ENCODE measurements around the gene CPSF2. TPM values are rescaled to one million over a fixed set of nuclear protein-coding genes. Genes with fewer than 3 reads are reported as not detected.
"Not testable (repeated sequence)": the region's sequence is repeated elsewhere in the genome, so short reads cannot be mapped to it uniquely, and the experiment has no call there.

Gene CPSF2
- total RNA-seq, 1 donor from 2014 or later: 58.6 TPM

DNA sequence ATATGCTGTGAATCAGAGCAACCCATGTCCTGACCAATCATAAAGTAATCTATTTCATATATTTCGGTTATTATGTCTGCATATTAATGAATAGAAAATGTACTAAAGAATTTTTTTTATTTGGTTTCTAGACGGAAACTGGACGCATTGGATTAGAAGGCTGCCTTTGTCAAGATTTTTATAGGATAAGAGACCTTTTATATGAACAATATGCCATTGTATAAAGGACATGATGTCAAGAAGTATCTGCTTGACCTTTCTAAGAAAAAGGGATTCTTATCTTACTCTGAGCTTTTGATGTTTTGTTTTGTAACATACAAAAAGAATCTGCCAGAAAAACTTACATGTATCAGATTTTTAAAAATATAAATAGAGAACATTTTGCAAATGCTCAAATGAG is 39.8 kb downstream of the CPSF2 start:
- no peak for ATAC-seq
- no peak overlapping the region for H3K27ac ChIP-seq
- intact Hi-C loops (cut with DNase I): no loop called here

DNA sequence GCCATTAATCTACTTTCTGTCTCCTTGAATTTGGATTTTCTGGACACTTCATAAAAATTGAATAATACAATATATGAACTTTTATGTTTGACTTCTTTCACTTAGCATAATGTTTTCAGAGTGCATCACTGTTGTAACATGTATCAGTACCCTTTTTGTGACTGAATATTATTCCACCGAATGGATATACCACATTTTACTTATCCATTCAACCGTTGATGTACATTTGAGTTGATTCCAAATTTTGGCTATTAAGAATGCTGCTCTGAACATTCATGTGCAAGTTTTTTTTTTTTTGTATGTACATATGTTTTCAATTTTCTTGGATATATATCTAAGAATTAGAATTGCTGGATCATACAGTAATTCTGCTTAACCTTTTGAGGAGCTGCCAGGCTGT is 43.2 kb downstream of the CPSF2 start:
- ATAC-seq (no peak), DNase-seq (no peak)
- Histone ChIP-seq H3K9me3 (no peaks in the 10 kb centered on the region), H3K36me3 (peaks cover 42% of the 10 kb centered on the region), H3K4me1 (peaks cover 4% of the 10 kb centered on the region), H3K27ac (no peak overlapping the region), H3K27me3 (no peaks in the 10 kb centered on the region), H3K4me3 (no peak overlapping the region)
- intact Hi-C loops (cut with DNase I): no loop called here
- TF ChIP-seq, protein P1, sequence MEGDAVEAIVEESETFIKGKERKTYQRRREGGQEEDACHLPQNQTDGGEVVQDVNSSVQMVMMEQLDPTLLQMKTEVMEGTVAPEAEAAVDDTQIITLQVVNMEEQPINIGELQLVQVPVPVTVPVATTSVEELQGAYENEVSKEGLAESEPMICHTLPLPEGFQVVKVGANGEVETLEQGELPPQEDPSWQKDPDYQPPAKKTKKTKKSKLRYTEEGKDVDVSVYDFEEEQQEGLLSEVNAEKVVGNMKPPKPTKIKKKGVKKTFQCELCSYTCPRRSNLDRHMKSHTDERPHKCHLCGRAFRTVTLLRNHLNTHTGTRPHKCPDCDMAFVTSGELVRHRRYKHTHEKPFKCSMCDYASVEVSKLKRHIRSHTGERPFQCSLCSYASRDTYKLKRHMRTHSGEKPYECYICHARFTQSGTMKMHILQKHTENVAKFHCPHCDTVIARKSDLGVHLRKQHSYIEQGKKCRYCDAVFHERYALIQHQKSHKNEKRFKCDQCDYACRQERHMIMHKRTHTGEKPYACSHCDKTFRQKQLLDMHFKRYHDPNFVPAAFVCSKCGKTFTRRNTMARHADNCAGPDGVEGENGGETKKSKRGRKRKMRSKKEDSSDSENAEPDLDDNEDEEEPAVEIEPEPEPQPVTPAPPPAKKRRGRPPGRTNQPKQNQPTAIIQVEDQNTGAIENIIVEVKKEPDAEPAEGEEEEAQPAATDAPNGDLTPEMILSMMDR (IDR thresholded peaks at IDR 0.05): no peak

More for the DNA sequence above, 39.8 kb downstream of the CPSF2 start:
- Histone ChIP-seq H3K4me1 (peaks cover 4% of the 10 kb centered on the region), H3K36me3 (peaks cover 74% of the 10 kb centered on the region), H3K9me3 (no peaks in the 10 kb centered on the region), H3K4me3 (no peak overlapping the region), H3K27me3 (no peaks in the 10 kb centered on the region)
- TF ChIP-seq, protein P1 (IDR thresholded peaks at IDR 0.05): no peak
- DNase-seq: no peak

DNA sequence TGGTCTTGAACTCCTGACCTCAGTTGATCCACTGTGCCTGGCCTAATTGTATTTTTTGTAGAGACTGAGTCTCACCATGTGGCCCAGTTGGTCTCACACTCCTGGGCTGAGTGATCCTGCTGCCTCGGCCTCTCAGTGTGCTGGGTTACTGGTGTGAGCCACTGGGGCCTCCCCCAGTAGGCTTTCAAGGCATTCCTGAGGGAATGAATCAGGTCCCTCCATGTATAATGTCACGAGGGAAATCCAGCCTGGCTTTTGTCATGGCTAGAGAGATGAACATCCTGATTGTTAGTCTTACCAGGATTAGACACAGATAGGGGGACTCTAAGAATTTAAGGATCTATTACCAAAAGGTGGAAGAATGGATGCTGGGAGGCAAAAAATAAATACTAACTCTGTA is 51.9 kb downstream of the CPSF2 start:
- TF ChIP-seq, protein P1 (IDR thresholded peaks at IDR 0.05): no peak
- Histone ChIP-seq H3K27ac (no peak overlapping the region), H3K4me1 (no peaks in the 10 kb centered on the region), H3K27me3 (no peaks in the 10 kb centered on the region), H3K36me3 (peaks cover 4% of the 10 kb centered on the region), H3K9me3 (no peaks in the 10 kb centered on the region), H3K4me3 (no peak overlapping the region)
- DNase-seq: no peak
- intact Hi-C loops (cut with DNase I): no loop called here
- ATAC-seq: no peak

DNA sequence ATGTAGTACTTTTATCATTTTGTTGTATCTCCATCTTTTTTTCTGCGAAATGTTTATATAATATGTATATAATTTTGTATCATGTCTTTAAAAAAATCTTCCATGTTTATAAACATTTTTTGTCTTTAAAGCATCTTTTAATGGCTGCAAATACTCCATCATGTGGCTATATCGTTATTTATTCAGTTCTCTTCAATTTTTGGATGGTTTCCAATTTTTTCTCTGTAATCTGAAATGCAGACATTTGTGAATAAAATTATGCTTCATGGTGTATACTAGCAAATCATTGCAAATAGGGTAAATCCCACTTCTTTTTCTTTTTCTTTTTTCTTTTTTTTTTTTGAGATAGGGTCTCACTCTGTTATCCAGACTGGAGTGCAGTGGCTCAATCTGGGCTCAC is 54.0 kb downstream of the CPSF2 start:
- Histone ChIP-seq H3K9me3 (no peaks in the 10 kb centered on the region), H3K4me3 (no peak overlapping the region), H3K27ac (no peak overlapping the region), H3K36me3 (no peaks in the 10 kb centered on the region), H3K4me1 (no peaks in the 10 kb centered on the region), H3K27me3 (no peaks in the 10 kb centered on the region)
- ATAC-seq: no peak
- TF ChIP-seq, protein P1 (IDR thresholded peaks at IDR 0.05): no peak
- no peak for DNase-seq
- intact Hi-C loops (cut with DNase I): no loop called here

DNA sequence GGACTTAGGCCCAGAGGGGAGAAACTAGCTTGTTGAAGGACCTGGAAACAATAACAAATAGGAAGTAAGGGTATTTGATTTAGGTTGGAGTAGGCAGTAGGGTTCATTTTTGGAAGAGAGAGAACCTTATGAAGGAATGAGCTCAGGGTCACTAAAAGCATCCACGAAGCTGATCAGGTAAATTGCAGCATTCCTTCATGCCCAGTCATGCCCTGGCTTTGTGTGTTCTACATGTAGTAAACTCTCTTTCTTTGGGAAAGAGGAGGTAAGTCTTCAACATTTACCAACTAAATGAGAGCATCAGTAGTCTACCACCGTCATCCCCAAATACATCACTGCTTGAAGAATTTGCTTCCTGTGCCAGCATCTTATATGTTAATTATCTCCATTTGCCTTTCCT is 54.7 kb downstream of the CPSF2 start:
- Histone ChIP-seq H3K27me3 (no peaks in the 10 kb centered on the region), H3K36me3 (no peaks in the 10 kb centered on the region), H3K27ac (no peak overlapping the region), H3K4me3 (no peak overlapping the region), H3K9me3 (no peaks in the 10 kb centered on the region), H3K4me1 (no peaks in the 10 kb centered on the region)
- ATAC-seq: no peak
- DNase-seq: no peak
- intact Hi-C loops (cut with DNase I): no loop called here
- TF ChIP-seq, protein P1 (IDR thresholded peaks at IDR 0.05): no peak

DNA sequence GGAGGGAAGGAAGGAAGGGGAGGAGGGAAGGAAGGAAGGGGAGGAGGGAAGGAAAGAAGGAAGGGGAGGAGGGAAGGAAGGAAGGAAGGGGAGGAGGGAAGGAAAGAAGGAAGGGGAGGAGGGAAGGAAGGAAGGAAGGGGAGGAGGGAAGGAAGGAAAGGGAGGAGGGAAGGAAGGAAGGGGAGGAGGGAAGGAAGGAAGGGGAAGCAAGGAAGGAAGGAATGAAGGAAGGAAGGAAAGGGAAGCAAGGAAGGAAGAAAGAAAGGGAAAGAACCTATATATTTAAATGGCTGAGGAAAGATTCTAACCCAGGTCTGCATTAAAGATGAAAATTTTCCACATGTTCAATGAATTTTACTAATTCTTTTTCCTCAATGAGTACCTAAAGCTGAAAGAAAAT is 57.4 kb downstream of the CPSF2 start:
- H3K9me3 ChIP-seq; H3K27me3 ChIP-seq; DNase-seq; H3K4me1 ChIP-seq; H3K36me3 ChIP-seq; intact Hi-C loops (cut with DNase I); H3K27ac ChIP-seq; ATAC-seq; H3K4me3 ChIP-seq: not testable (repeated sequence)

All from upper lobe of right lung (tissue), 1 donor.